BE2C (cell line): ENCODE measurements around the gene MACROD1.

Experiments
- DNase-seq: peaks from one replicate; pipeline ENCODE4 v3.0.0-alpha.2; 2020
- H3K27me3 ChIP-seq: fragments of 250-450 bp; sonication (Bioruptor Pico); 2 replicates; pipeline ENCODE4 v1.5.1; 2020; ENCODE audit warnings: mild to moderate bottlenecking
- H3K36me3 ChIP-seq: fragments of 250-450 bp; sonication (Bioruptor Pico); 2 replicates; pipeline ENCODE4 v1.5.1; 2020; ENCODE audit warnings: mild to moderate bottlenecking
- H3K4me1 ChIP-seq: fragments of 250-450 bp; sonication (Bioruptor Pico); 2 replicates; pipeline ENCODE4 v1.5.1; 2020
- H3K4me3 ChIP-seq: 2 replicates; pipeline ENCODE4 v1.5.1; 2011; ENCODE audit warnings: low read depth, low read length
- H3K9me3 ChIP-seq: fragments of 250-450 bp; sonication (Bioruptor Pico); 2 replicates; pipeline ENCODE4 v1.5.1; 2020
- CTCF ChIP-seq: IDR thresholded peaks from 2 replicates; pipeline ENCODE4 v1.5.1; 2012; ENCODE audit warnings: mild to moderate bottlenecking, low read depth, low read length

The MACROD1 gene

GRCh38 chr11:64118876-64119665 lies 46.8 kb downstream of the MACROD1 start:
- Histone ChIP-seq H3K4me3 (no peak overlapping the region), H3K36me3 (no peaks in the 10 kb centered on the region), H3K9me3 (no peaks in the 10 kb centered on the region), H3K27me3 (no peaks in the 10 kb centered on the region), H3K4me1 (peaks cover 9% of the 10 kb centered on the region)
- no peak for DNase-seq
- no peak for TF ChIP-seq CTCF

- TF ChIP-seq CTCF: no peak
- Histone ChIP-seq H3K27me3 (no peaks in the 10 kb centered on the region), H3K9me3 (no peaks in the 10 kb centered on the region), H3K4me3 (no peak overlapping the region), H3K4me1 (peaks cover 6% of the 10 kb centered on the region), H3K36me3 (no peaks in the 10 kb centered on the region)
- no peak for DNase-seq
These were observed 48.0 kb downstream of the MACROD1 start for GRCh38 chr11:64117763-64118459.

- Histone ChIP-seq H3K4me3 (no peak overlapping the region), H3K4me1 (no peaks in the 10 kb centered on the region; the same call in 1 of the 2 replicates), H3K9me3 (no peaks in the 10 kb centered on the region), H3K36me3 (no peaks in the 10 kb centered on the region), H3K27me3 (no peaks in the 10 kb centered on the region)
- no peak for TF ChIP-seq CTCF
- no peak for DNase-seq
These were observed 50.1 kb downstream of the MACROD1 start for GRCh38 chr11:64115531-64116522.

GRCh38 chr11:64114231-64114630 lies 51.7 kb downstream of the MACROD1 start:
- H3K27me3 ChIP-seq: no peaks in the 10 kb centered on the region
- no peak for TF ChIP-seq CTCF
- H3K36me3 ChIP-seq: no peaks in the 10 kb centered on the region
- H3K9me3 ChIP-seq: no peaks in the 10 kb centered on the region
- H3K4me3 ChIP-seq: no peak overlapping the region
- no peak for DNase-seq
- H3K4me1 ChIP-seq: no peaks in the 10 kb centered on the region

GRCh38 chr11:64113462-64113780 lies 52.5 kb downstream of the MACROD1 start:
- Histone ChIP-seq H3K9me3 (no peaks in the 10 kb centered on the region), H3K36me3 (no peaks in the 10 kb centered on the region), H3K4me3 (no peak overlapping the region), H3K4me1 (no peaks in the 10 kb centered on the region), H3K27me3 (no peaks in the 10 kb centered on the region)
- DNase-seq: no peak
- no peak for TF ChIP-seq CTCF
